HCT116 (cell line): Measurements from ENCODE around the gene GCN1. TPM values are rescaled to one million over a fixed set of nuclear protein-coding genes. Genes with fewer than 3 reads are reported as not detected.

Experiments used
- ATAC-seq: fragments of 200-7000 bp; cut with Tn5 transposase; 2 replicates; pipeline ENCODE4 v1.9.1; 2020; ENCODE audit warnings: mild to moderate bottlenecking, moderate library complexity
- BruUV-seq: library from RNA; stranded (reverse); fragments of 400-500 nt; replicated peaks from 2 replicates; lab custom pipeline; 2021; lab: Mats Ljungman, UMichigan
- CTCF ChIA-PET: fragments of 300-600 bp; sonication (Branson Sonifier 250); formaldehyde crosslinking; loops from one replicate; lab custom pipeline; 2021; ENCODE audit warnings: antibody characterized with exemption; lab: Charles Lee
- POLR2A ChIA-PET: fragments of 300-600, 350-600 bp; sonication (Branson Sonifier 250); formaldehyde crosslinking; loops from one replicate; lab custom pipeline; 2021; ENCODE audit warnings: antibody characterized with exemption; lab: Charles Lee
- RAD21 ChIA-PET, 2 experiments: fragments of 300-600 bp; sonication (Branson Sonifier 250); formaldehyde crosslinking; loops; one replicate each; lab custom pipeline; 2023; ENCODE audit warnings: low total read pairs in 2 of 2; ENCODE audit not compliant: uncharacterized antibody in 2 of 2, unreplicated experiment in 2 of 2, low non-redundant PET in 1 of 2; lab: Charles Lee
- DNase-seq: peaks from one replicate; pipeline ENCODE4 v3.0.0-alpha.2; 2010; ENCODE audit warnings: low read depth, low spot score
- H2AFZ ChIP-seq: fragments of 200-600 bp; shearing (Covaris generic), sonication (generic); 2 replicates; pipeline ENCODE4 v1.6.1; 2017; ENCODE audit warnings: low read depth, mixed run types, mixed read lengths, antibody characterized with exemption, low read length; ENCODE audit not compliant: poor library complexity, severe bottlenecking
- H3K27ac ChIP-seq: 2 replicates; pipeline ENCODE4 v1.5.1; 2012; ENCODE audit warnings: low read depth, low read length
- H3K27me3 ChIP-seq: fragments of 200-600 bp; sonication (generic); 2 replicates; pipeline ENCODE4 v1.6.1; 2016; ENCODE audit warnings: mixed run types, low read length, mixed read lengths; ENCODE audit not compliant: insufficient read depth
- H3K36me3 ChIP-seq, 2 experiments: fragments of 200-500 bp in 1 of 2; fragments of 200-600 bp in 1 of 2; sonication (Bioruptor generic) in 1 of 2; sonication (generic) in 1 of 2; 2 replicates each; pipeline versions ENCODE4 v1.5.1 to v1.6.1; 2014 to 2016; ENCODE audit warnings: low read length in 2 of 2, inconsistent platforms in 1 of 2, mixed read lengths in 1 of 2, mixed run types in 1 of 2; ENCODE audit not compliant: insufficient read depth in 2 of 2, control insufficient read depth in 1 of 2
- H3K4me1 ChIP-seq, 2 experiments: fragments of 200-600 bp in 1 of 2; sonication (generic) in 1 of 2; 2 replicates each; pipeline versions ENCODE4 v1.5.1 to v1.6.1; 2012 to 2017; ENCODE audit warnings: low read length in 2 of 2, inconsistent platforms in 1 of 2, mild to moderate bottlenecking in 1 of 2, mixed read lengths in 1 of 2, mixed run types in 1 of 2, moderate library complexity in 1 of 2; ENCODE audit not compliant: insufficient read depth in 2 of 2, control insufficient read depth in 1 of 2
- H3K4me2 ChIP-seq: fragments of 200-600 bp; sonication (generic); 2 replicates; pipeline ENCODE4 v1.6.1; 2017; ENCODE audit warnings: mixed run types, low read length, mixed read lengths
- H3K4me3 ChIP-seq, 2 experiments: fragments of 200-600 bp in 1 of 2; sonication (generic) in 1 of 2; replicated peaks in 1 of 2; 2 replicates each; pipeline ENCODE4 v1.5.1; 2011 to 2016; ENCODE audit warnings: low read length in 2 of 2, control low read depth in 1 of 2, low read depth in 1 of 2, mild to moderate bottlenecking in 1 of 2, mixed read lengths in 1 of 2, mixed run types in 1 of 2
- H3K79me2 ChIP-seq: fragments of 200-600 bp; sonication (generic); 2 replicates; pipeline ENCODE4 v1.6.1; 2017; ENCODE audit warnings: mild to moderate bottlenecking, mixed run types, low read length, moderate library complexity, mixed read lengths; ENCODE audit not compliant: insufficient read depth
- H3K9ac ChIP-seq: fragments of 200-600 bp; sonication (generic); 2 replicates; pipeline ENCODE4 v1.6.1; 2016; ENCODE audit warnings: low read length, mixed read lengths
- H3K9me2 ChIP-seq: fragments of 200-600 bp; sonication (generic), shearing (Covaris generic); 2 replicates; pipeline ENCODE4 v1.6.1; 2017; ENCODE audit warnings: mixed run types, mild to moderate bottlenecking, moderate library complexity; ENCODE audit not compliant: insufficient read depth
- H3K9me3 ChIP-seq, 2 experiments: fragments of 200-500 bp in 1 of 2; fragments of 200-600 bp in 1 of 2; sonication (Bioruptor generic) in 1 of 2; sonication (generic) in 1 of 2; 2 replicates each; pipeline ENCODE4 v1.6.1; 2014 to 2017; ENCODE audit warnings: low read length in 2 of 2, mixed read lengths in 2 of 2, inconsistent platforms in 1 of 2, low read depth in 1 of 2, mild to moderate bottlenecking in 1 of 2, mixed run types in 1 of 2, moderate library complexity in 1 of 2; ENCODE audit not compliant: control insufficient read depth in 1 of 2, insufficient read depth in 1 of 2
- H4K20me1 ChIP-seq: fragments of 200-600 bp; sonication (generic), shearing (Covaris generic); 2 replicates; pipeline ENCODE4 v1.6.1; 2017; ENCODE audit warnings: mixed run types, mild to moderate bottlenecking, moderate library complexity; ENCODE audit not compliant: insufficient read depth
- ATF3 ChIP-seq: IDR thresholded peaks from 2 replicates; pipeline ENCODE4 v1.6.1; 2012
- CBX3 ChIP-seq: IDR thresholded peaks from 2 replicates; pipeline ENCODE4 v1.6.1; 2012; ENCODE audit warnings: low read depth
- CEBPB ChIP-seq: IDR thresholded peaks from 2 replicates; pipeline ENCODE4 v1.6.1; 2012; ENCODE audit warnings: low read depth
- CTCF ChIP-seq, 3 experiments: fragments of 200-600 bp in 1 of 3; sonication (generic) in 1 of 3; IDR thresholded peaks in 2 of 3; conservative IDR thresholded peaks in 1 of 3; 2 replicates each; pipeline ENCODE4 v1.5.1; 2012 to 2017; ENCODE audit warnings: low read depth in 2 of 3, low read length in 2 of 3, antibody characterized with exemption in 1 of 3, borderline replicate concordance in 1 of 3, control low read depth in 1 of 3, mild to moderate bottlenecking in 1 of 3, mixed read lengths in 1 of 3, mixed run types in 1 of 3, moderate library complexity in 1 of 3; ENCODE audit not compliant: insufficient read depth in 1 of 3
- EZH2phosphoT487 ChIP-seq: fragments of 200-600 bp; IDR thresholded peaks from 2 replicates; pipeline ENCODE4 v1.6.1; 2018; ENCODE audit warnings: antibody characterized with exemption, borderline replicate concordance
- JUND ChIP-seq: IDR thresholded peaks from 2 replicates; pipeline ENCODE4 v1.6.1; 2012
- MAX ChIP-seq: IDR thresholded peaks from 2 replicates; pipeline ENCODE4 v1.6.1; 2012
- POLR2A ChIP-seq: IDR thresholded peaks from 2 replicates; pipeline ENCODE4 v1.7.0; 2011; ENCODE audit warnings: borderline replicate concordance; ENCODE audit not compliant: insufficient read depth, insufficient read length; ENCODE audit errors: extremely low read depth
- POLR2AphosphoS5 ChIP-seq: IDR thresholded peaks from 2 replicates; pipeline ENCODE4 v1.6.1; 2011; ENCODE audit warnings: mild to moderate bottlenecking, low read depth, low read length, moderate library complexity
- SIN3A ChIP-seq: IDR thresholded peaks from 2 replicates; pipeline ENCODE4 v1.6.1; 2012; ENCODE audit warnings: low read depth
- SP1 ChIP-seq: IDR thresholded peaks from 2 replicates; pipeline ENCODE4 v1.6.1; 2012; ENCODE audit warnings: low read depth
- SRF ChIP-seq: IDR thresholded peaks from 2 replicates; pipeline ENCODE4 v1.6.1; 2012; ENCODE audit warnings: low read depth
- ZFX ChIP-seq: fragments of 450-650 bp; IDR thresholded peaks from 2 replicates; pipeline ENCODE4 v1.6.1; 2017
- ZNF274 ChIP-seq: fragments of 200-500 bp; sonication (Bioruptor generic); IDR thresholded peaks from 2 replicates; pipeline ENCODE4 v1.6.1; 2014; ENCODE audit warnings: mild to moderate bottlenecking, low read depth, low read length, inconsistent platforms
- intact Hi-C: fragments of 100-400 bp; cut with micrococcal nuclease; formaldehyde crosslinking; loops from 2 replicates; pipeline ENCODE4 v1.10.0; 2022
- total RNA-seq: library from RNA; stranded (reverse); gene quantifications from one replicate; pipeline ENCODE4 v1.2.1, GENCODE V29; 2021; ENCODE audit not compliant: unreplicated experiment
- TF ChIP-seq, protein P1 (sequence below): IDR thresholded peaks from 2 replicates; pipeline ENCODE4 v1.6.1; 2011; ENCODE audit warnings: mild to moderate bottlenecking, low read length, moderate library complexity; ENCODE audit not compliant: insufficient replicate concordance; ENCODE audit errors: extremely low read depth

GCN1 gene
- total RNA-seq, 1 experiment from 2014 or later: 184 TPM

- TF ChIP-seq, protein P1, sequence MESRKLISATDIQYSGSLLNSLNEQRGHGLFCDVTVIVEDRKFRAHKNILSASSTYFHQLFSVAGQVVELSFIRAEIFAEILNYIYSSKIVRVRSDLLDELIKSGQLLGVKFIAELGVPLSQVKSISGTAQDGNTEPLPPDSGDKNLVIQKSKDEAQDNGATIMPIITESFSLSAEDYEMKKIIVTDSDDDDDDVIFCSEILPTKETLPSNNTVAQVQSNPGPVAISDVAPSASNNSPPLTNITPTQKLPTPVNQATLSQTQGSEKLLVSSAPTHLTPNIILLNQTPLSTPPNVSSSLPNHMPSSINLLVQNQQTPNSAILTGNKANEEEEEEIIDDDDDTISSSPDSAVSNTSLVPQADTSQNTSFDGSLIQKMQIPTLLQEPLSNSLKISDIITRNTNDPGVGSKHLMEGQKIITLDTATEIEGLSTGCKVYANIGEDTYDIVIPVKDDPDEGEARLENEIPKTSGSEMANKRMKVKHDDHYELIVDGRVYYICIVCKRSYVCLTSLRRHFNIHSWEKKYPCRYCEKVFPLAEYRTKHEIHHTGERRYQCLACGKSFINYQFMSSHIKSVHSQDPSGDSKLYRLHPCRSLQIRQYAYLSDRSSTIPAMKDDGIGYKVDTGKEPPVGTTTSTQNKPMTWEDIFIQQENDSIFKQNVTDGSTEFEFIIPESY: no peak
Observed at GRCh38 chr12:120157678-120158077, 36.8 kb downstream of the GCN1 start (continued).

GRCh38 chr12:120156315-120157259 is 37.9 kb downstream of the GCN1 start:
- CTCF ChIA-PET: no interaction called here
- TF ChIP-seq JUND (no peak), SIN3A (no peak), CTCF (IDR thresholded peaks at IDR 0.05 in 2 of 3, conservative IDR thresholded peaks at IDR 0.05 in 1 of 3; ENCODE audit: borderline replicate concordance in 1 of 3, insufficient read depth in 1 of 3, low read depth in 2 of 3, low read length in 2 of 3) (no peak), POLR2A (no peak), ATF3 (no peak), CBX3 (no peak), MAX (no peak), EZH2phosphoT487 (no peak), CEBPB (no peak), ZFX (no peak), ZNF274 (no peak), POLR2AphosphoS5 (no peak), SRF (no peak), SP1 (no peak)
- TF ChIP-seq, protein P1: no peak

More at GRCh38 chr12:120156315-120157259, 37.9 kb downstream of the GCN1 start:
- ATAC-seq (no peak), DNase-seq (no peak)
- Histone ChIP-seq H3K9ac (no peak overlapping the region), H4K20me1 (no peaks in the 10 kb centered on the region), H3K4me2 (no peak overlapping the region), H2AFZ (no peak overlapping the region), H3K27ac (no peak overlapping the region), H3K79me2 (peaks cover 17% of the 10 kb centered on the region), H3K9me2 (no peaks in the 10 kb centered on the region), H3K9me3 (no peaks in the 10 kb centered on the region), H3K4me3 (no peak overlapping the region), H3K4me1 (no peaks in the 10 kb centered on the region), H3K36me3 (peaks cover 71 to 92% of the 10 kb centered on the region in 2 experiments; a peak in 3 of 4 replicates), H3K27me3 (no peaks in the 10 kb centered on the region)
- RAD21 ChIA-PET: no interaction called here
- POLR2A ChIA-PET: no interaction called here
- BruUV-seq: no TSS peak
- intact Hi-C loops: no loop called here
